Measurements from ENCODE around the gene GIMD1.
A peak's percentile ranks its signal among the peaks of the same experiment; 100 is the strongest.
"Not testable (repeated sequence)": the region's sequence is repeated elsewhere in the genome, so short reads cannot be mapped to it uniquely, and the experiment has no call there.

The GIMD1 gene

GRCh38 chr4:106344647-106344970, 24.0 kb downstream of the GIMD1 start:
- DNase-seq: no peak

- no peak for DNase-seq
Measured at GRCh38 chr4:106343865-106344646, 24.5 kb downstream of the GIMD1 start.

GRCh38 chr4:106340774-106341173, 27.8 kb downstream of the GIMD1 start:
- no peak for DNase-seq

- DNase-seq: no peak
Measured at GRCh38 chr4:106339431-106339830, 29.1 kb downstream of the GIMD1 start.

GRCh38 chr4:106338671-106339070, 29.9 kb downstream of the GIMD1 start:
- no peak for DNase-seq

GRCh38 chr4:106337916-106338315, 30.7 kb downstream of the GIMD1 start:
- no peak for DNase-seq

GRCh38 chr4:106336618-106337017, 32.0 kb downstream of the GIMD1 start:
- DNase-seq: no peak

GRCh38 chr4:106334741-106335470, 33.7 kb downstream of the GIMD1 start:
- no peak for DNase-seq

- no peak for DNase-seq
Measured at GRCh38 chr4:106333186-106333585, 35.4 kb downstream of the GIMD1 start.

- no peak for DNase-seq
Measured at GRCh38 chr4:106329041-106329618, 39.4 kb downstream of the GIMD1 start.

- DNase-seq: no peak
Measured at GRCh38 chr4:106325800-106326199, 42.8 kb downstream of the GIMD1 start.

- DNase-seq: no peak
Measured at GRCh38 chr4:106323119-106323518, 45.5 kb downstream of the GIMD1 start.

- not testable (repeated sequence) for DNase-seq
Measured at GRCh38 chr4:106321814-106322213, 46.8 kb downstream of the GIMD1 start.

GRCh38 chr4:106321168-106321567, 47.4 kb downstream of the GIMD1 start:
- DNase-seq: not testable (repeated sequence)

GRCh38 chr4:106320235-106320634, 48.3 kb downstream of the GIMD1 start:
- DNase-seq: no peak

GRCh38 chr4:106318511-106318910, 50.1 kb downstream of the GIMD1 start:
- no peak for DNase-seq

GRCh38 chr4:106317815-106318214, 50.8 kb downstream of the GIMD1 start:
- no peak for DNase-seq

- no peak for DNase-seq
Measured at GRCh38 chr4:106316773-106317409, 51.7 kb downstream of the GIMD1 start.

GRCh38 chr4:106315968-106316772, 52.4 kb downstream of the GIMD1 start, which contains the start of the genes AIMP1 and TBCK:
Gene AIMP1 (plus strand): TSS chr4:106316550. CDS start chr4:106325010, 8,460 bp downstream.
Gene TBCK (minus strand): TSS chr4:106316209. CDS start chr4:106308960, 7,249 bp downstream.
- DNase-seq: peak; percentile 89

- peak; percentile 59 for DNase-seq
Measured at GRCh38 chr4:106315476-106315967, 53.1 kb downstream of the GIMD1 start.

- DNase-seq: no peak
Measured at GRCh38 chr4:106314960-106315359, 53.6 kb downstream of the GIMD1 start.

- no peak for DNase-seq
Measured at GRCh38 chr4:106312997-106313522, 55.5 kb downstream of the GIMD1 start.
